Measurements from ENCODE around the gene PIEZO1. TPM values are rescaled to one million over a fixed set of nuclear protein-coding genes. Genes with fewer than 3 reads are reported as not detected.

Gene PIEZO1
- total and polyA plus RNA-seq, 10 of the 15 experiments (the other 5 are each of a cell fraction or from before 2014, with no cell fraction given) = 1.3 to 169 (median 33.4) TPM

- FAIRE-seq = no peak
- SMC1A ChIA-PET (ENCODE audit: uncharacterized antibody, unreplicated experiment) = no interaction called here
These were observed 91.4 kb downstream of the PIEZO1 start for GRCh38 chr16:88693420-88694177.

GRCh38 chr16:88692861-88693260, 92.2 kb downstream of the PIEZO1 start:
- Histone ChIP-seq H3K79me2 (ENCODE audit: control insufficient read depth, insufficient read depth, low read length) (no peaks in the 10 kb centered on the region), H3K9me3 (replicated peaks; ENCODE audit: control insufficient read depth, insufficient read depth, low read length) (no peaks in the 10 kb centered on the region), H3K4me2 (ENCODE audit: control insufficient read depth, insufficient read depth) (no peak overlapping the region), H3K27ac (ENCODE audit: control insufficient read depth, insufficient read depth) (no peak overlapping the region), H4K20me1 (ENCODE audit: control insufficient read depth, insufficient read depth) (no peaks in the 10 kb centered on the region), H2AFZ (ENCODE audit: control insufficient read depth, low read depth, low read length) (no peak overlapping the region), H3K36me3 (ENCODE audit: control insufficient read depth in 2 of 2, insufficient read depth in 2 of 2, low read length in 1 of 2) (peaks cover 0 to 6% of the 10 kb centered on the region in 2 experiments; a peak in 2 of 4 replicates), H3K4me3 (no peak overlapping the region), H3K9ac (ENCODE audit: control insufficient read depth, insufficient read depth, low read length) (no peak overlapping the region), H3K4me1 (ENCODE audit: control insufficient read depth, insufficient read depth, low read length) (peaks cover 12% of the 10 kb centered on the region), H3K27me3 (replicated peaks in 1 of 2; ENCODE audit: control insufficient read depth in 2 of 2, insufficient read depth in 2 of 2, low read length in 1 of 2) (no peaks in the 10 kb centered on the region; a peak in 1 of 4 replicates)
- 97% methylated on average over 10 of the region's 10 CpGs for WGBS (ENCODE audit: insufficient coverage, insufficient replicate concordance, low lambda C conversion rate, missing lambda C conversion rate)
- in situ Hi-C loops (cut with MboI) = no loop called here
- ChIA-PET CTCF (no interaction called here), RAD21 (ENCODE audit: unreplicated experiment) (no interaction called here), POLR2A (no interaction called here), SMC1A (ENCODE audit: uncharacterized antibody, unreplicated experiment) (no interaction called here)
- intact Hi-C loops (cut with micrococcal nuclease; ENCODE audit: unreplicated experiment) = no loop called here
- FAIRE-seq = no peak
- BruUV-seq (replicated peaks) = no TSS peak
- no peak for DNase-seq (ENCODE audit: low read depth, low spot score)
- ATAC-seq = no peak
- no peak for TF ChIP-seq REST (IDR thresholded peaks at IDR 0.05; ENCODE audit: low read depth, low read length)
- TF ChIP-seq ZZZ3 (IDR thresholded peaks at IDR 0.05; ENCODE audit: control insufficient read depth, insufficient read length, low read depth) = no peak
- no peak for TF ChIP-seq SMARCA5 (IDR thresholded peaks at IDR 0.05)
- TF ChIP-seq SMAD5 (IDR thresholded peaks at IDR 0.05; ENCODE audit: low read depth) = no peak
- no peak for TF ChIP-seq ZSCAN29 (IDR thresholded peaks at IDR 0.05)
- no peak for TF ChIP-seq RAD51 (IDR thresholded peaks at IDR 0.05)

More at GRCh38 chr16:88693420-88694177, 91.4 kb downstream of the PIEZO1 start:
- DNase-seq (ENCODE audit: low read depth, low spot score) (no peak), ATAC-seq (no peak)
- CTCF ChIA-PET = no interaction called here
- in situ Hi-C loops (cut with MboI) (no loop called here), intact Hi-C loops (cut with micrococcal nuclease; ENCODE audit: unreplicated experiment) (no loop called here)
- H3K27ac ChIP-seq (ENCODE audit: control insufficient read depth, insufficient read depth) = no peak overlapping the region
- BruUV-seq (replicated peaks) = no TSS peak
- H3K79me2 ChIP-seq (ENCODE audit: control insufficient read depth, insufficient read depth, low read length) = no peaks in the 10 kb centered on the region
- peaks cover 0 to 6% of the 10 kb centered on the region in 2 experiments; a peak in 2 of 4 replicates for H3K36me3 ChIP-seq (ENCODE audit: control insufficient read depth in 2 of 2, insufficient read depth in 2 of 2, low read length in 1 of 2)
- no peak overlapping the region for H3K4me3 ChIP-seq
- no peak overlapping the region for H3K9ac ChIP-seq (ENCODE audit: control insufficient read depth, insufficient read depth, low read length)
- TF ChIP-seq BACH1 (IDR thresholded peaks at IDR 0.05; ENCODE audit: borderline replicate concordance) (no peak), CHD2 (IDR thresholded peaks at IDR 0.05; ENCODE audit: borderline replicate concordance, low read depth, low read length) (no peak), SIX5 (IDR thresholded peaks at IDR 0.05; ENCODE audit: low read depth, low read length, severe bottlenecking) (no peak), SP1 (IDR thresholded peaks at IDR 0.05; ENCODE audit: low read depth, low read length) (no peak), POU2F2 (IDR thresholded peaks at IDR 0.05; ENCODE audit: borderline replicate concordance, low read depth, low read length) (no peak), TBL1XR1 (IDR thresholded peaks at IDR 0.05; ENCODE audit: low read depth, low read length) (no peak), RUNX3 (IDR thresholded peaks at IDR 0.05; ENCODE audit: low read length) (no peak), POLR2AphosphoS2 (IDR thresholded peaks at IDR 0.05; ENCODE audit: low read depth, low read length) (no peak), EGR1 (IDR thresholded peaks at IDR 0.05; ENCODE audit: borderline replicate concordance in 1 of 2, low read depth in 2 of 2, low read length in 2 of 2) (no peak), MTA3 (IDR thresholded peaks at IDR 0.05; ENCODE audit: borderline replicate concordance, low read length) (no peak), YY1 (IDR thresholded peaks at IDR 0.05; ENCODE audit: low read depth, low read length) (no peak), ATF7 (IDR thresholded peaks at IDR 0.05; ENCODE audit: low read depth) (no peak), ZZZ3 (IDR thresholded peaks at IDR 0.05; ENCODE audit: control insufficient read depth, insufficient read length, low read depth) (no peak), WRNIP1 (IDR thresholded peaks at IDR 0.05; ENCODE audit: borderline replicate concordance, low read depth, low read length) (no peak), CBFB (IDR thresholded peaks at IDR 0.05; ENCODE audit: low read depth) (no peak)
- RAD21 ChIA-PET (ENCODE audit: unreplicated experiment) = no interaction called here
- no peak overlapping the region for H2AFZ ChIP-seq (ENCODE audit: control insufficient read depth, low read depth, low read length)
- peaks cover 12% of the 10 kb centered on the region for H3K4me1 ChIP-seq (ENCODE audit: control insufficient read depth, insufficient read depth, low read length)
- POLR2A ChIA-PET = no interaction called here
- no peaks in the 10 kb centered on the region for H4K20me1 ChIP-seq (ENCODE audit: control insufficient read depth, insufficient read depth)
- no peaks in the 10 kb centered on the region; a peak in 1 of 4 replicates for H3K27me3 ChIP-seq (replicated peaks in 1 of 2; ENCODE audit: control insufficient read depth in 2 of 2, insufficient read depth in 2 of 2, low read length in 1 of 2)
- WGBS (ENCODE audit: insufficient coverage, insufficient replicate concordance, low lambda C conversion rate, missing lambda C conversion rate) = 85% methylated on average over 34 of the region's 39 CpGs
- no peaks in the 10 kb centered on the region for H3K9me3 ChIP-seq (replicated peaks; ENCODE audit: control insufficient read depth, insufficient read depth, low read length)
- no peak overlapping the region for H3K4me2 ChIP-seq (ENCODE audit: control insufficient read depth, insufficient read depth)

Data from GM12878 (cell line).